ENCODE measurements around the gene CX3CR1.
"Not testable (repeated sequence)": the region's sequence is repeated elsewhere in the genome, so short reads cannot be mapped to it uniquely, and the experiment has no call there.

CX3CR1 gene, protein sequence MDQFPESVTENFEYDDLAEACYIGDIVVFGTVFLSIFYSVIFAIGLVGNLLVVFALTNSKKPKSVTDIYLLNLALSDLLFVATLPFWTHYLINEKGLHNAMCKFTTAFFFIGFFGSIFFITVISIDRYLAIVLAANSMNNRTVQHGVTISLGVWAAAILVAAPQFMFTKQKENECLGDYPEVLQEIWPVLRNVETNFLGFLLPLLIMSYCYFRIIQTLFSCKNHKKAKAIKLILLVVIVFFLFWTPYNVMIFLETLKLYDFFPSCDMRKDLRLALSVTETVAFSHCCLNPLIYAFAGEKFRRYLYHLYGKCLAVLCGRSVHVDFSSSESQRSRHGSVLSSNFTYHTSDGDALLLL

DNA sequence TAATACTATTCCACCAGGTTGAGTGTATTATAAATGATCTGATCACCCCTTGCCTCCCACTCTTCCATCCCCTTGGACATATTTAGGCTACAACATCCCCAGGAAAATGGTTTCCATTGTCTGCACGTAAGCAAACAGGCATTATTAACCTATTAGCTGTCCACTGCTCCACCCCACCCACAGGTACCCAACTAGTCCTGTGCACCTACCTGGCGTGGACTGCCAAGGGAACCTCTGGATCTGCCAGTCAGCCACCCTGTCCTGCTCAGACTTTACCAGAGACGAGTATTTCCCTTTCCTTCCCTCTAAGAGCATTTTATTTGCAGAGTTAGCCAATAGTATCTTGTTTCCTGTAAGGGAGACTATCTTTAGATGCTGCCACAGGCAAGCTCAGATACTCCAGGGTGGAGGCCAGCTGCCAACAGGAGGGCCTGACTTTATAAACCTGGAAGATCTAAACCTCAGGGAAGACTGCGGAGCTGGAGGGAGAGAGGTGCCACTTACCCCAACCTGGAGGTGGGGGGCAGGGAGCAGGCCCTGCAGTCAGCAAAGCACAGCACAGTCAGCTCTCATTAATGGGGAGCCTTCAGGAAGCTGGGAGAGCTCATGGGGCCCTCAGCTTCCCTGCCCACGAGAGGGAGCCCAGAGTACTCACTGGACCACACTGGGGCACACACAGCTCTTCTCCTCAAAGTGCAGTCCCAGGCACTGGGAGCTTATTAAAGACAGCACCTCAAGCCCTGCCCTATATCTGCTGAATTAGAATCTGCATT is at the start of gene CX3CR1:
Gene CX3CR1 (minus strand): TSS at position 292 of the 773 bp plus-strand sequence. CDS start 13,527 bp downstream, outside the sequence.
- no peak for DNase-seq

DNA sequence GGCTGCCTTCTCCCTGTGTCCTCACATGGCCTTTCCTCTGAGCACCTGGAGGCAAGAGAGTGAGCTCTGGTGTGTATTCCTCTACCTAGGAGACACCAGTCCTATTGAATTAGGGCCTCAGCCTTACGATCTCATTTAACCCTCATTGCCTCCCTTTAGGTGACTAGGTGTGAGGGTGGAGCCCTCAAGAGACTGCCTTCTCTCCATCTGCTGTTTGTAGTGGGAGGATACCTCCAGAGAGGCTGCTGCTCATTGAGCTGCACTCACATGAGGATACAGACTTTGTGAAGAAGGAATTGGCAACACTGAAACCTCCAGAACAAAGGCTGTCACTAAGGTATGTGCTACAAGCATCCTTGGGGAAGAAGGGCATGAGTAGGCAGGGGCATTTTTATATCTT is 49.7 kb upstream of the CX3CR1 start, which contains the start of gene CCR8:
Gene CCR8 (plus strand): TSS at position 217 of the 400 bp plus-strand sequence. CDS start 2,623 bp downstream, outside the sequence.
- DNase-seq: no peak

DNA sequence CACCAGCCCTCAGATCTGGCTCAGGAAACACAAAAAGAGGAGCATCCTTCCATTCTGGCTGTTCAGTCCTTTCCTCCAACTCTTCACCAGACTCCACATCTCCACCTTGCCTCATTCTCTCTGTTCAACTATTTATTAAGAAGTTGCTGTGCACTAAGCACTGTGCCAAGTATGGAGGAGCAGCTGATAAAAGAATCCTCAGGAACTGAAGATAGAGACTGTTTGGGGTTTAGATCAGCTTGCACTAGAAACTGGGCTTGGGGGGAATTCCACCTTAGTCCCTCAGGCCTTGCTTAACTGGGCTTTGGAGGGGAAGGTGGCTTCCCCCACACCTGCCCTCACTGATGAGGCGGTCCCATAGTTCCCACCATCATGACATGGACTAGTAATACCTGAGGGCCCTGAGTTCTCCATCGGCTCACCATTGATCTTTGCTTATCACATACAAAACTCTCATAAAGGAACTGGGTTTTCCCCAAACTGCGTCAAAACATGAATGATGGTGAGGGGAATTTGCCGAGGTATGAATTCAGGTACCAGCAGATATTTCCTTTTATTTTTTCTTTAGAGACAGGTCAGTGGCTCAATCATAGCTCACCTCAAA is 48.0 kb upstream of the CX3CR1 start:
- DNase-seq: no peak

DNA sequence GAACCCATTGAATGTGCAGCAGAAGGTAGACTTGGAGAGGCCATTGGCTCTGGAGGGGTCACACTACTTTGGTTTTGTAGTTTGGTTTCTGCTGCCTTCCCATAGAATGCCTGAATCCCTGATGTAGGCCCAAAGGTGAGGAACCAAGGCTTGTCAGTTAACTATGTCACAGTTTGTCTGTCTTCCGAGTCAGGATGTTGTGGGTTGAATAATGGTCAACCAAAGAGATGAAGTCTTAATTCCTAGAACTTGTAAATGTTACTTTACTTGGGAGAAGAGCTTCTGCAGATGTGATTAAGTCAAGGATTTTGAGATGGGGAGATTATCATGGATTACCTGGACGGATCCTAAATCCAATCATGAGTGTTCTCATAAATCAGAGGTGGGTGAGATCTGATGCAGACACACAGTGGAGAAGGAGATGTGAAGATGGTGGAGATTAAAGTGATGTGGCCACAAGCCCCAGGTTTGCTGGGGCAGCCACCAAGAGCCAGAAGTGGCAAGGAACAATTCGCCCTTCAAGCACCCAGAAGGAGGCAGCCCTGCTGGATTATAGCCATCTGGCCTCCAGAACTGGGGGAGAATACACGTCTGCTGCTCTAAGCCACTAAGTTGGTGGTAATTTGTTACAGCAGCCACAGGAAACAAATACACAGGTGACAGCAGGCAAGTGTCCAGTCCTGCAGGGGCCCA is 47.4 kb upstream of the CX3CR1 start:
- no peak for DNase-seq

DNA sequence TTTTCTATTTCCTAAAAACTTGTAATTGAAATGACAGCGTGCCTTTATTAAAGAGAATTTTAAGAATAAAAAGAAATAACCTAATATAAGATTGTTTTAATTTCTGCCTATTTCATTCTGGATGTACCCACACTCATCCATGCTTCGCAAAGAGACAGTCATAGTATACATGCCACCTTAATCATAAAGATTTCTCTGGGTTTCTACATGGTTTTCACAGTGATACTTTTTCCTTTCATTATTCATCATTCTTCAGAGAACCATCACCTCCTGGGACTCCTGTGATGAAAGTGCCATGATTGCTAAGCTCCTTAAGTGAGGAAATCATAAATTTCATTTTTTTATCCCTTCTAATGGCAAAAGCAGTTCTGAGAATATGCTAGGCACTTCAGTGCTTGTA is 45.4 kb upstream of the CX3CR1 start:
- no peak for DNase-seq

DNA sequence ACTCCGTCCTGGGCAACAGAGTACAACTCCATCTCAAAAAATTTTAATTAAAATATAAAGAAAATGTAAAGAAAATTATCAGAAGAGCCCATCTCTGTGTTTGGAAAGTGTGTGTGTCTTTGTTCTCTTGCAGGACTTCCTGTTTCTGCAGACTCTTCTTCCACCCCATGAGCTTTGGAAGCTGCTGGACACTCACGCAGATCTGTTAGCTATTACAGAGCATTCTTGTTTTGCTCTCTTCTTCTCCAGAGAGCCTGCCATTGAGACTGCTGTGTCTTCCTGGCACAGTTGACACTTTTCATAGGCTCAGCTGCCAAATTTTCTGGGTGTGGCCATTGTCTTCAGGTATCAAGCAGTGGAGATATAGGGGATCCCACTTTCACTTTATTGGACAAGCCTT is 43.7 kb upstream of the CX3CR1 start:
- no peak for DNase-seq

DNA sequence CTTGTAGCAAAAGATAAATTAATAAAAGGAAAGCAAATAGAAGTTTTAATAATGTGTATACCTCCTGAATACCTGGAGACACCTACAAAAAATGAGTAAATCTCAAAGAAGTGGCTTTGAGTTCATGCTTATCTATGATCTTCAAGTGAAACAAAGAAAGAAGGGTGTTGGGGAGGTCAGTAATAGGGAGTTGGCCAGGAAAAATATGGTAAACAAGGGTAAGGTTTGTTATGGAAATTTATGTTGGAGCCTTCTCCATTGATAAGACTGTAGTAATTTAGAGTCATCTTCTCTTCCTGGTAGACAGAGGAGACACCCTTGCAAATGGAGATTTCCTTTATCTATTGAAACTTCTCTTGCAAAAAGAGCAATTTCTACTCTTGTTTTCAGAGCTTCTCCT is 43.1 kb upstream of the CX3CR1 start:
- DNase-seq: no peak

DNA sequence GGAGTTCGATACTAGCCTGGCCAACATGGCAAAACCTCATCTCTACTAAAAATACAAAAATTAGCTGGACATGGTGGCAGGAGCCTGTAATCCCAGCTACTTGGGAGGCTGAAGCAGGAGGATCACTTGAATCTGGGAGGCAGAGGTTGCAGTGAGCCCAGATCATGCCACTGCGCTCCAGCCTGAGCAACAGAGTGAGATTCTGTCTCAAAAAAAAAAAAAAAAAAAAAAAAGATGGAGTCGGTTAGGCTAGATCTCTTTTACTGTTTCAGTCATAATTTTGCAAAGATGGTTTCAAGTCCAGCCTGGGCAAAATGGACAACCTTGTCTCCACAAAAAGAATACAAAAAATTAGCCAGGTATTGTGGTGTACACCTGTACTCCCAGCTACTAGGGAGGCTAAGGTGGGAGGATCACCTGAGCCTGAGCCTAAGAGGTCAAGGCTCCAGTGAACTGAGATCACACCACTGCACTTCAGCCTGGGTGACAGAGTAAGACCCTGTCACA is 42.4 kb upstream of the CX3CR1 start:
- DNase-seq: not testable (repeated sequence)

DNA sequence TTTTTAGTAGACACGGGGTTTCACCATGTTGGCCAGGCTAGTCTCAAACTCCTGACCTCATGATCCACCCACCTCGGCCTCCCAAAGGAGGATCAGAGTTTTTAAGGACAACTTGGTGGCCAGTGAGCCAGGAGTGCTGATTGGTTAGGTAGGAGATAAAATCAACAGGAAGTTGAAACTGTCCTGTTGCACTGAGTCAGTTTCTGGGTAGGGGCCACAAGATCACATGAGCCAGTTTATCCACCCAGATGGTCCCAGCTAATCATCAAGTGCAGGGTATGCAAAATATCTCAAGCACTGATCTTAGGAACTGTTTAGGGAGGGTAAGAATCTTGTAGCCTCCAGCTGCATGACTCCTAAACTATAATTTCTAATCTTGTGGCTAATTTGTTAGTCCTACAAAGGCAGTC is 41.7 kb upstream of the CX3CR1 start:
- DNase-seq: not testable (repeated sequence)

DNA sequence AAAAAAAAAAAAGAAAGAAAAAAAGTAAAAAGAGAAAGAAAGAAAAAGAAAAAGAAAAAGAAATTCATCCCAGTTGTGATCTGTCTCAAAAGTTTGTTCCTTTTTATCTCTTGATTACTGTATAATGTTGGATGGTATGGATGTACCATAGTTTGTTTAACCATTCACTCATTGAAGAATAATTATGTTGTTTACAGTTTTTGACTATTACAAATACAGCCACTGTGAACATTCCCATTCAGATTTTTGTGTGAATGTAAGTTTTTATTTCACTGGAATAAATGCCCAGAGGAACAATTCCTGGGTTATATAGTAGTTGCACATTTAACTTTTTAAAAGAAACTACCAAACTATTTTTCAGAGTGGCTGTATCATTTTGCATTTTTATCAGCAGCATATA is 39.4 kb upstream of the CX3CR1 start:
- DNase-seq: no peak

DNA sequence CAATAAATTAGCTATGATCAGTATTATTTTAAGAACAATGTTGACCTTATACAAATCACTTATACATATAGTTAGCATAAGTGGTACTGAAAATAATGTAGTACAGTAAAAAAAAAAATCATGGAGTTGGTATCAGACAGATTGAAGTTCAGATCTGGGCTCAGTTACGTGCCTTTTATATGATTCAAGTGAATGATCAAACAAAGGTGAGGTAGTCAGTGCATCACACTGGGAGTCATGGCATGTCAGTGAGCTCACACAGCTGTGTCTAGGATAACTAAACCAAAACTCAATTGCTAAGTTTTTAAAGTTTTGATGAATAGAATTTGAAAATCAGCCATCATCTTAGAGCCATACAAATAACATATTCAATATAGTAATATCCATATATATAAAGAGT is 38.5 kb upstream of the CX3CR1 start:
- no peak for DNase-seq

DNA sequence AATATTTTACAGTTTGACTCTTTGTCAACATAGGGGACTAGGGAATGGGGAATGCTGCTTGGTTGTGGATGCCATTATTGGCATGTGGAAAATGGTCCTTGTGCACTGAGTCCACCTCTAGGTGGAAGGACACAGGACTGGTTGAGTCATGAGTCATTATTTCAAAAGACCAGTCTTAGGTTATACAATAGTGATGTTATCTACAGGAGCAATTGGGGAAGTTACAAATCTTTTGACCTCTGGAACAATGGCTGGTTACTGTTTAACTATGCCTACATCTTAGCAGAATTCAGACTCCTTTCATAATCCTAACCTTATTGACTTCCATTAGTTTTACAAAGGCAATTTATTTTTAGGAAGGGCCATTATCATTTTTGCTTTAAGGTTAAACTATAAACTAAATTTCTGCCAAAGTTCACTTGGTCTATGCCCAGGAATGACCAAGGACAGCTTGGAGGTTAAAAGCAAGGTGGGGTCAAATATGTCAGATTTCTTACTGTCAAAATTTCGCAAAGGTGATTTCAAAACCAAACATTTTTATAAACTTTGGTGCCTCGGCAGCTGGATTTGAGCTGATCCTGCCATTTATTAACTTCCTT is 37.8 kb upstream of the CX3CR1 start:
- DNase-seq: no peak

DNA sequence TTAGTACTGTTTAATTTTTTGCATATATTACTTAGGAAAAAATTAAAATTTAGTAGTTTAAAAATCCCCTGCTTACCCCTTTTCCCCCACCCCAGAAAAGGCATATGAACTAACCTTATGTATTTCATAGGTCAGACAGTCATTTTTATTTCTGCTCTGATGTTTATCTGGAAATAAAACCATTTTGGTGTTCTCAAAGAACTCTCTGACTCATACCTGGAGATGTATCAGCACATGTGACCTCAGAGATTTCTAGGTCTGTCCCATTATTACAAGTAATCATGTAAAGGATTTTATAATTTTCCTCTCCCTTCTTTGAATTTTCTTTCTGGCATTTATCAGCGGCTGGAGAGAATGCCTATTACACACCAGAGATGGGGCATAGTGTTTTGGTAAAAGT is 35.6 kb upstream of the CX3CR1 start:
- no peak for DNase-seq

DNA sequence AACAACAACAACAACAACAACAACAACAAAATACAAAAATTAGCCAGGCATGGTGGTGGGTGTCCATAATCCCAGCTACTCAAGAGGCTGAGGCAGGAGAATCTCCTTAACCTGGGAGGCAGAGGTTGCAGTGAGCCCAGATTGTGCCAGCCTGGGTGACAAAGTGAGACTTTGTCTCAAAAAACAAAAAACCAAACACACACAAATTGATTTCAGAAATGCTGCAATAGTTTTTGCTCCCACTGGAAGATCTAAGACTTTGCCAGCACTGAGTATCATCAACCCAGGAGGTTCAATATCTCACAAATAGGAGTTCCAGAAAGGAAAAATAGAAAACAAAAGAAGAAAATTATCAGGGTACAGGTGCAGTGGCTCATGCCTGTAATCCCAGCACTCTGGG is 33.5 kb upstream of the CX3CR1 start:
- DNase-seq: no peak

DNA sequence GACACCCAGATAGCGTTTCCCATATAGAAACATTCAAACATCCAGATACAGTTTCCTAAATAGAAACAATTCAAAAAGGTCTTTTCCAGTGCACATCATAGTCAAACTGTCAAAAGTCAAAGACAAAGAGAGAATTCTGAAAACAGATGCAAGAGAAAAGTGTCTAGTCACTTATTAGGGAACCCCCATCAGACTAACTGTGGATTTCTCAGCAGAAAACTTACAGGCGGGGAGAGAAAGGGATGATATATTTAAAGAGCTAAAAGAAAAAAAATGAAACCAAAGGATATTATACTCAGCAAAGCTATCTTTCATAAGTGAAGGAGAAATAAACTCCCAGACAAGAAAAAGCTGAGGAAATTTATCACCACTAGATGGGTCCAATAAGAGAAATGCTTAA is 22.3 kb upstream of the CX3CR1 start:
- DNase-seq: no peak

DNA sequence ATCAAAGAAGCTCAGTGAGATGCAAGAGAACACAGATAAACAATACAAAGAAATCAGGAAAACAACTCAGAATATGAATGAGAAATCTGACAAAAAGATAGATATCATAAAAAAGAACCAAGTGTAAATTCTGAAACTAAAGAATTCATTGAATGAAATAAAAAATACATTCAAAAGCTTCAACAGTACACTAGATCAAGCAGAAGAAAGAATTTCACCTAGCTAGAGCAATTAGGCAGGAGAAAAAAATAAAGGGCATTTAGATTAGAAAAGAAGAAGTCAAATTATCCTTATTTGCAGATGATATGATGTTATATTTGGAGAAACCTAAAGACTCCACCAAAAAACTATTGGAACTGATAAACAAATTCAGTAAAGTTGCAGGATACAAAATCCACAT is 19.4 kb upstream of the CX3CR1 start:
- DNase-seq: no peak

DNA sequence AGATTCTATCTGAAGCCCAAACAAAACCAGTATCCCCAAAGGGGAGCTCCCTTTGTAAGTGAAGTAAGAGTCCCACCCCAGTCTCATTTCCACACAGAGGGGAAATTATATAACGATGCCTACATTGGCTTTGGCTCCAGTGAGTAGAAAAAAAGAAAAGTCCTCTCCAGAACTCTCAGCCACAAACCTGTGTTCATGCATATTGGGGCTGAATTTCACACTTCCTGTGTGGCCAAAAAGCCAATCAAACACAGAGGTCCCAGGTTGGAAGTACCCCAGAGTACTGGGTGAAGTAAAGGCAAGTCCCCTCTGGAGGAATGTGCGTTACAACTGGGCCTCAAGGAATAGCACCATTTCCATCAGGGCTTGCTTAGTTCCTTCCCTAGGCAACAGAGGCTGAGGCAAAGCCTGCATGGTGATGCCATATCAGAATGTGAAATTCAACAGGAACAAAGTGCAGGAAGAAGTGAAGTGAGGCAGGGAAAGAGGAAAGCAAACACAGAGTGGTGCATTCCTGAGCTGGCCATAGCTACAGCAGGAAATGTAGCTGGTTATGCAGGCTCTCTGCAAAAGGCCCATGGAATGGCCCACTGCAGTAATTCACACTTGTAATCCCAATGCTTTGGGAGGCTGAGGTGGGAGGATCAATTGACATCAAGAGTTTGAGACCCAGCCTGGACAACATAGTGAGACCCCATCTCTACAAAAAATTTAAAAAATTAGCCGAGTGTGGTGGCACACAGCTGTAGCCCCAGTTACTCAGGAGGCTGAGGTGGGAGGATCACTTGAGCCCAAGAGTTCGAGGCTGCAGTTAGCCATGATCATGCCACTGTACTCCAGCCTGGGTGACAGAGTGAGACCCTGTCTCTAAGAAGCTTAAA is 16.6 kb upstream of the CX3CR1 start:
- no peak for DNase-seq

DNA sequence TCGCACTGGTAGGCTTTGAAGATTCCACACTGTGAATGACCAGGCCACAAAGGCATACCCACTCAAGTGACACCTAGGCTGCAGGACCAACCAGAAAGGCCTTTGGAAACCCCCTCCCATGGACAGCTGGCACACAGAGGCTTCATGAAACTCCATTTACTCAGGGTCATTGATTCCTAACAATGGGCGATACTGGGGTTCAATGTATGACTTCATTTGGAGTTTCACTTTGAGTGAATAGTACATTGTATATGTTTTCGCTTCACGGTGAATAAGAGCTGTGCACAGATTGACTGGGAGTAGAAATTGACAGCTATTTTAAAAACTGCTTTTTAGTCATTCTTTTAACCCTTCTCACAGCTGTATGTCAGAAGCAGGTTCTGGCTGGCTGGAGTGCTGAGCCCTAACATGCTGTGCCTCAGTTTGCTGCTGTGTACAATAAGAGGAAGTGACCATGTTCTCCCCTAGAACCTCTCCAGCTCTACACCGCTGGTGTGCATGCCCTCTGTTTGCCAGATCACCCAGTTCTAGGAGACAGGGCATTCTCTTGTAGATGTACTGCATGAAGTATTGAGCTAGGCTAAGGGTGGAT is 15.4 kb upstream of the CX3CR1 start:
- DNase-seq: no peak

DNA sequence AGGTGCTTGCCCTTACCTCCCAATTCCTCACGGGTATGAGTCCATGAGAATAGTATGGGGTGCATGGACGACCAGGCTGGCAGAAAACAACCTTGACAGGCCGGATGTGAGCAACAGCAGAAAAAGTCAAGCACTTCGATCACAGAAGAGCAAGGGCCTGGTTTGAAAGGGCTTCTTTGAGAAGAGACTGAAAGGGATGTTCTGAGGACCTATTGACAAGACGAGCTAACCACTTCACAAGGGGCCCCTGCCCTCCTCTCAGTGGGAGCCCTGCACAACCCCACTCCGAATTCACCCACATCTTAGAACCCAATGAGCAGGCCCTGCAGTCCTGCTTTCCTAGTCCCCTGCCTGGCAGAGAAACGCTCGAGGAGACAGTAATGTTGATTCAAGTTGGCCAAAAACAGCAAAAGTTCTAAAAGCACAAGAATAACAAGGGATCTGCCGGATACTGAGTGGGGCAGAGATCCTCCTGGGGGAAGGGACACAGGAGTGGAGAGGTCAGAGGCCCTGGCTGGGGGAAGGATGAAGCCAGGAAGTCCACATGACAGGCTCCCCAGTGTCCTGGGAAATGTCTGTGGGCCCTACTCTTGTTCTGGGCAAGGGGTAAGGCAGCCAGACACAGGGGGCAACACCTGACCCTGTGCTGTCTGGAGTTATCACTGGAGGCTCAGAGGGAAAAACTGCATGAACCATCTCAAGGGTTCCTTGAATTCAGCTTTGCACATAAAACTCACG is 14.8 kb upstream of the CX3CR1 start:
- no peak for DNase-seq

DNA sequence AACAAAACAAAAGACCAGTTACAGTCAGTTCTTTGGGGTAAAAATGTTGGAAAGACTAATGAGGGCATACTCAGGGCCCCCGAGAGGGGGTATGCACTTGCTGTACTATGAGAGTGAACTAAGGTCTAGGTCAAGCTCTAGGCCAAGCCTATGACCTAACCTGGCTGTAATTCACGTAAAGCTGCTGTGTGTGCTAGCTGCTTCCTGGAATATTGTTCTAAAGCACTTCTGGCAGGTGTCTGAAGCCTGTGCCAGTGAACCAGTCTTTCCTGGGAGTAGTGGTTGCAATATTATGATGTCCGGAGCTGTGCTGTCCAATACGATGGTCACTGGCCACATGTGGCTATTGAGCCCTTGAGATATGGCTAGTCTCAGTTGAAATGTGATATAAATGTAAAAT is 13.1 kb upstream of the CX3CR1 start:
- DNase-seq: no peak
